Caco-2 (cell line): ENCODE measurements around the gene MNS1. TPM values are rescaled to one million over a fixed set of nuclear protein-coding genes. Genes with fewer than 3 reads are reported as not detected.

ENCODE experiments used
- BruUV-seq: library from RNA; stranded (reverse); fragments of 400-500 nt; replicated peaks from 2 replicates; lab custom pipeline; 2021; lab: Mats Ljungman, UMichigan
- CTCF ChIA-PET: fragments of 300-600 bp; sonication (Branson Sonifier 250); formaldehyde crosslinking; loops from one replicate; lab custom pipeline; 2022; ENCODE audit warnings: antibody characterized with exemption; lab: Charles Lee
- POLR2A ChIA-PET: fragments of 300-600 bp; sonication (Branson Sonifier 250); formaldehyde crosslinking; loops from one replicate; lab custom pipeline; 2022; ENCODE audit warnings: antibody characterized with exemption; lab: Charles Lee
- DNase-seq, 2 experiments: peaks; one replicate each; pipeline versions ENCODE4 v3.0.0 to v3.0.0-alpha.2; 2020 to 2022
- H3K27me3 ChIP-seq: replicated peaks from 2 replicates; pipeline ENCODE4 v1.6.0; 2011; ENCODE audit warnings: low read length; ENCODE audit not compliant: control insufficient read depth, insufficient read depth
- H3K36me3 ChIP-seq: 2 replicates; pipeline ENCODE4 v1.5.1; 2011; ENCODE audit warnings: low read length; ENCODE audit not compliant: control insufficient read depth, insufficient read depth
- H3K4me1 ChIP-seq: fragments of 250-450 bp; sonication (Bioruptor Pico); 2 replicates; pipeline ENCODE4 v1.5.1; 2020; ENCODE audit warnings: mild to moderate bottlenecking
- H3K4me3 ChIP-seq: 2 replicates; pipeline ENCODE4 v1.5.1; 2011; ENCODE audit warnings: low read depth, mild to moderate bottlenecking, control low read depth, low read length
- H3K9me3 ChIP-seq: fragments of 250-450 bp; sonication (Bioruptor Pico); 2 replicates; pipeline ENCODE4 v1.5.1; 2020; ENCODE audit warnings: mild to moderate bottlenecking, moderate library complexity
- H3K27ac Mint-ChIP-seq: one replicate; pipeline ENCODE4 v1.8.0; 2022; ENCODE audit warnings: mixed read lengths; ENCODE audit not compliant: unreplicated experiment
- H3K27me3 Mint-ChIP-seq: one replicate; pipeline ENCODE4 v1.8.0; 2022; ENCODE audit warnings: mixed read lengths; ENCODE audit not compliant: insufficient read depth, unreplicated experiment
- H3K36me3 Mint-ChIP-seq: one replicate; pipeline ENCODE4 v1.8.0; 2022; ENCODE audit warnings: mild to moderate bottlenecking, mixed read lengths; ENCODE audit not compliant: insufficient read depth, unreplicated experiment
- H3K4me1 Mint-ChIP-seq: one replicate; pipeline ENCODE4 v1.8.0; 2022; ENCODE audit warnings: low read depth, mixed read lengths; ENCODE audit not compliant: unreplicated experiment
- H3K4me3 Mint-ChIP-seq: one replicate; pipeline ENCODE4 v1.8.0; 2022; ENCODE audit warnings: mild to moderate bottlenecking, moderate library complexity, mixed read lengths; ENCODE audit not compliant: unreplicated experiment
- H3K9me3 Mint-ChIP-seq: one replicate; pipeline ENCODE4 v1.8.0; 2022; ENCODE audit warnings: mixed read lengths; ENCODE audit not compliant: unreplicated experiment
- CTCF ChIP-seq, 2 experiments: fragments of 200-600 bp in 1 of 2; IDR thresholded peaks; 1 replicate in 1 of 2; 2 replicates in 1 of 2; pipeline versions ENCODE4 v1.5.1 to v1.8.0; 2011 to 2022; ENCODE audit warnings: antibody characterized with exemption in 1 of 2, control low read depth in 1 of 2, inconsistent platforms in 1 of 2, low read depth in 1 of 2, low read length in 1 of 2, mild to moderate bottlenecking in 1 of 2, moderate library complexity in 1 of 2; ENCODE audit not compliant: insufficient read depth in 1 of 2, severe bottlenecking in 1 of 2, unreplicated experiment in 1 of 2
- intact Hi-C: fragments of 100-400 bp; cut with micrococcal nuclease; formaldehyde crosslinking; loops from one replicate; pipeline ENCODE4 v1.10.0; 2022; ENCODE audit not compliant: unreplicated experiment
- total RNA-seq: library from RNA; stranded (reverse); gene quantifications from 2 replicates; pipeline ENCODE4 v1.2.3, GENCODE V29; 2022

The MNS1 gene
- total RNA-seq, 1 experiment from 2014 or later = 2.6 TPM

- ChIA-PET CTCF (no interaction called here), POLR2A (no interaction called here)
- H3K4me3 Mint-ChIP-seq = no peak overlapping the region
- TF ChIP-seq CTCF (IDR thresholded peaks at IDR 0.05; ENCODE audit: insufficient read depth in 1 of 2, low read depth in 1 of 2, low read length in 1 of 2, severe bottlenecking in 1 of 2, unreplicated experiment in 1 of 2) = no peak
- no peak overlapping the region for H3K4me3 ChIP-seq
- H3K4me1 ChIP-seq = no peaks in the 10 kb centered on the region
- H3K9me3 Mint-ChIP-seq = no peaks in the 10 kb centered on the region
- H3K4me1 Mint-ChIP-seq = no peaks in the 10 kb centered on the region
- intact Hi-C loops = no loop called here
- no TSS peak for BruUV-seq
- no peak for DNase-seq
- no peaks in the 10 kb centered on the region for H3K9me3 ChIP-seq
- H3K27me3 Mint-ChIP-seq = peaks cover 3% of the 10 kb centered on the region
- H3K36me3 Mint-ChIP-seq = no peaks in the 10 kb centered on the region
- no peaks in the 10 kb centered on the region for H3K27me3 ChIP-seq
- H3K36me3 ChIP-seq = no peaks in the 10 kb centered on the region
- no peak overlapping the region for H3K27ac Mint-ChIP-seq
Measured at GRCh38 chr15:56394909-56395308, 70.0 kb downstream of the MNS1 start.

- ChIA-PET POLR2A (no interaction called here), CTCF (no interaction called here)
- no peak for TF ChIP-seq CTCF (IDR thresholded peaks at IDR 0.05; ENCODE audit: insufficient read depth in 1 of 2, low read depth in 1 of 2, low read length in 1 of 2, severe bottlenecking in 1 of 2, unreplicated experiment in 1 of 2)
Measured at GRCh38 chr15:56393277-56393676, 71.7 kb downstream of the MNS1 start.

GRCh38 chr15:56390739-56391267, 74.1 kb downstream of the MNS1 start:
- CTCF ChIA-PET = no interaction called here

More at GRCh38 chr15:56393277-56393676, 71.7 kb downstream of the MNS1 start:
- H3K4me3 Mint-ChIP-seq = no peak overlapping the region
- no peaks in the 10 kb centered on the region for H3K36me3 ChIP-seq
- no peaks in the 10 kb centered on the region for H3K36me3 Mint-ChIP-seq
- no peaks in the 10 kb centered on the region for H3K4me1 Mint-ChIP-seq
- no peaks in the 10 kb centered on the region for H3K27me3 ChIP-seq
- no peaks in the 10 kb centered on the region for H3K4me1 ChIP-seq
- intact Hi-C loops = no loop called here
- peaks cover 3% of the 10 kb centered on the region for H3K27me3 Mint-ChIP-seq
- DNase-seq = no peak
- no TSS peak for BruUV-seq
- no peak overlapping the region for H3K27ac Mint-ChIP-seq
- H3K4me3 ChIP-seq = no peak overlapping the region
- no peaks in the 10 kb centered on the region for H3K9me3 ChIP-seq
- H3K9me3 Mint-ChIP-seq = no peaks in the 10 kb centered on the region

More at GRCh38 chr15:56390739-56391267, 74.1 kb downstream of the MNS1 start:
- Mint-ChIP-seq H3K4me1 (no peaks in the 10 kb centered on the region), H3K9me3 (no peaks in the 10 kb centered on the region), H3K4me3 (no peak overlapping the region), H3K27ac (no peak overlapping the region), H3K27me3 (no peaks in the 10 kb centered on the region), H3K36me3 (no peaks in the 10 kb centered on the region)
- H3K9me3 ChIP-seq = no peaks in the 10 kb centered on the region
- intact Hi-C loops = no loop called here
- BruUV-seq = no TSS peak
- H3K27me3 ChIP-seq = no peaks in the 10 kb centered on the region
- POLR2A ChIA-PET = no interaction called here
- H3K36me3 ChIP-seq = no peaks in the 10 kb centered on the region
- no peaks in the 10 kb centered on the region for H3K4me1 ChIP-seq
- no peak for DNase-seq
- no peak for TF ChIP-seq CTCF (IDR thresholded peaks at IDR 0.05; ENCODE audit: insufficient read depth in 1 of 2, low read depth in 1 of 2, low read length in 1 of 2, severe bottlenecking in 1 of 2, unreplicated experiment in 1 of 2)
- no peak overlapping the region for H3K4me3 ChIP-seq
